SK-N-SH (cell line): Measurements from ENCODE around the gene TMEM259. TPM values are rescaled to one million over a fixed set of nuclear protein-coding genes. Genes with fewer than 3 reads are reported as not detected.
A peak's percentile ranks its signal among the peaks of the same experiment; 100 is the strongest.

Experiments used
- CTCF ChIA-PET: fragments of 300-600, 350-600 bp; formaldehyde crosslinking; extraction: SDS; loops from one replicate; lab custom pipeline; 2021; lab: Yijun Ruan, JAX
- POLR2A ChIA-PET: fragments of 350-600 bp; sonication (Branson Sonifier 250); formaldehyde crosslinking; extraction: SDS; loops from one replicate; lab custom pipeline; 2020; ENCODE audit warnings: antibody characterized with exemption, inconsistent platforms; lab: Yijun Ruan, JAX
- DNase-seq: peaks from one replicate; pipeline ENCODE4 v3.0.0; 2012
- H2AFZ ChIP-seq: fragments of 200-600 bp; sonication (generic); 2 replicates; pipeline ENCODE4 v1.8.1; 2016; ENCODE audit warnings: antibody characterized with exemption, mild to moderate bottlenecking, low read depth
- H3F3A ChIP-seq: fragments of 200-600 bp; sonication (generic); replicated peaks from 2 replicates; pipeline ENCODE3; 2016; ENCODE audit warnings: antibody characterized with exemption, mild to moderate bottlenecking; ENCODE audit not compliant: insufficient read depth
- H3K27ac ChIP-seq, 2 experiments: fragments of 200-500 bp in 1 of 2; fragments of 200-600 bp in 1 of 2; sonication (Bioruptor generic) in 1 of 2; sonication (generic), shearing (Covaris generic) in 1 of 2; 2 replicates each; pipeline versions ENCODE4 v1.5.1 to v1.6.1; 2014 to 2016; ENCODE audit warnings: low read depth in 2 of 2, inconsistent platforms in 1 of 2, low read length in 1 of 2, mild to moderate bottlenecking in 1 of 2, mixed read lengths in 1 of 2
- H3K27me3 ChIP-seq: fragments of 200-600 bp; sonication (generic), shearing (Covaris generic); 2 replicates; pipeline ENCODE4 v1.6.1; 2016; ENCODE audit warnings: mixed run types; ENCODE audit not compliant: insufficient read depth
- H3K36me3 ChIP-seq, 2 experiments: fragments of 200-500 bp in 1 of 2; fragments of 200-600 bp in 1 of 2; sonication (Bioruptor generic) in 1 of 2; sonication (generic) in 1 of 2; replicated peaks in 1 of 2; 2 replicates each; pipeline versions ENCODE3 to v1.5.1; 2014 to 2016; ENCODE audit warnings: low read length in 1 of 2, mild to moderate bottlenecking in 1 of 2; ENCODE audit not compliant: insufficient read depth in 2 of 2, control insufficient read depth in 1 of 2
- H3K4me1 ChIP-seq, 2 experiments: fragments of 200-500 bp in 1 of 2; fragments of 200-600 bp in 1 of 2; sonication (Bioruptor generic) in 1 of 2; sonication (generic), shearing (Covaris generic) in 1 of 2; 2 replicates each; pipeline versions ENCODE4 v1.5.1 to v1.6.1; 2014 to 2016; ENCODE audit warnings: low read depth in 1 of 2, low read length in 1 of 2, mixed run types in 1 of 2; ENCODE audit not compliant: insufficient read depth in 2 of 2, control insufficient read depth in 1 of 2
- H3K4me2 ChIP-seq: fragments of 200-600 bp; sonication (generic), shearing (Covaris generic); 2 replicates; pipeline ENCODE4 v1.6.1; 2017; ENCODE audit warnings: mixed run types
- H3K4me3 ChIP-seq, 2 experiments: fragments of 200-500 bp in 1 of 2; fragments of 200-600 bp in 1 of 2; sonication (Bioruptor generic) in 1 of 2; sonication (generic), shearing (Covaris generic) in 1 of 2; 2 replicates each; pipeline versions ENCODE4 v1.5.1 to v1.8.1; 2014 to 2016; ENCODE audit warnings: low read depth in 2 of 2, inconsistent platforms in 1 of 2, low read length in 1 of 2, mild to moderate bottlenecking in 1 of 2, mixed read lengths in 1 of 2, moderate library complexity in 1 of 2
- H3K79me2 ChIP-seq: fragments of 200-600 bp; sonication (generic); 2 replicates; pipeline ENCODE4 v1.8.1; 2017; ENCODE audit warnings: mild to moderate bottlenecking; ENCODE audit not compliant: insufficient read depth
- H3K9ac ChIP-seq: fragments of 200-600 bp; sonication (generic); 2 replicates; pipeline ENCODE4 v1.6.1; 2017; ENCODE audit warnings: mixed run types
- H3K9me2 ChIP-seq: fragments of 200-600 bp; sonication (generic); 2 replicates; pipeline ENCODE4 v1.6.1; 2017; ENCODE audit warnings: mixed run types
- H3K9me3 ChIP-seq: fragments of 200-600 bp; sonication (generic); 2 replicates; pipeline ENCODE4 v1.6.1; 2017; ENCODE audit warnings: mixed run types, mild to moderate bottlenecking, moderate library complexity
- H4K20me1 ChIP-seq: fragments of 200-600 bp; sonication (generic); 2 replicates; pipeline ENCODE4 v1.6.1; 2017; ENCODE audit warnings: mild to moderate bottlenecking, mixed run types; ENCODE audit not compliant: insufficient read depth
- EZH2phosphoT487 ChIP-seq: fragments of 200-600 bp; sonication (generic); IDR thresholded peaks from 2 replicates; pipeline ENCODE4 v1.6.1; 2017; ENCODE audit warnings: low read depth, mixed run types, mild to moderate bottlenecking, antibody characterized with exemption, moderate library complexity, borderline replicate concordance
- FOSL2 ChIP-seq: IDR thresholded peaks from 2 replicates; pipeline ENCODE4 v1.4.0; 2012; ENCODE audit warnings: low read depth, mild to moderate bottlenecking, moderate library complexity, borderline replicate concordance
- GABPA ChIP-seq: IDR thresholded peaks from 2 replicates; pipeline ENCODE4 v1.4.0; 2012; ENCODE audit warnings: low read depth, mild to moderate bottlenecking
- MXI1 ChIP-seq: IDR thresholded peaks from 2 replicates; pipeline ENCODE4 v1.6.1; 2012; ENCODE audit warnings: mild to moderate bottlenecking, low read depth, low read length, improper control_type of control experiment
- REST ChIP-seq: IDR thresholded peaks from 2 replicates; pipeline ENCODE4 v1.6.1; 2012; ENCODE audit warnings: mild to moderate bottlenecking, low read depth, low read length, moderate library complexity
- RFX5 ChIP-seq: IDR thresholded peaks from 2 replicates; pipeline ENCODE4 v1.6.1; 2012; ENCODE audit warnings: mild to moderate bottlenecking, improper control_type of control experiment, low read length
- RXRA ChIP-seq: IDR thresholded peaks from 2 replicates; pipeline ENCODE4 v1.4.0; 2012; ENCODE audit warnings: low read depth, mild to moderate bottlenecking, borderline replicate concordance
- SMC3 ChIP-seq: IDR thresholded peaks from 2 replicates; pipeline ENCODE4 v1.6.1; 2012; ENCODE audit warnings: low read depth, low read length, improper control_type of control experiment
- TCF12 ChIP-seq: IDR thresholded peaks from 2 replicates; pipeline ENCODE4 v1.4.0; 2012
- YY1 ChIP-seq: IDR thresholded peaks from 2 replicates; pipeline ENCODE4 v1.4.0; 2012; ENCODE audit warnings: low read depth, mild to moderate bottlenecking
- WGBS: methylation state at CpG from one replicate; pipeline ENCODE4 v1.1.6; 2017; ENCODE audit warnings: low lambda C conversion rate; 5-methylcytosine and 5-hydroxymethylcytosine counted together
- polyA plus RNA-seq, 3 experiments: library from polyadenylated mRNA; depleted of rRNA; stranded (reverse); fragments of >200 nt; gene quantifications; 2 replicates each; pipeline ENCODE4 v1.2.3, GENCODE V29; 2012
- TF ChIP-seq, protein P1 (sequence below): IDR thresholded peaks from 2 replicates; pipeline ENCODE4 v1.4.0; 2012; ENCODE audit warnings: low read depth, borderline replicate concordance
- TF ChIP-seq, protein P2 (sequence below): fragments of 200-600 bp; sonication (generic); IDR thresholded peaks from 2 replicates; pipeline ENCODE4 v1.6.1; 2017; ENCODE audit warnings: antibody characterized with exemption, mild to moderate bottlenecking, moderate library complexity

Gene TMEM259
- polyA plus RNA-seq, 1 of the 3 experiments (the other 2 are of a cell fraction), result 138 TPM

GRCh38 chr19:1000095-1000494, 20.8 kb downstream of the TMEM259 start, which contains the start of gene GRIN3B:
Gene GRIN3B, plus strand, starts transcription at chr19:1000419. Its CDS starts 19 bp downstream, at chr19:1000438.
- ChIA-PET CTCF (no interaction called here), POLR2A (no interaction called here)
- Histone ChIP-seq H3F3A (peaks cover 17% of the 10 kb centered on the region), H3K4me3 (peak within 1 kb of the TSS; percentile 32 to 55), H3K27ac (no peak within 1 kb of the TSS), H3K9me2 (no peaks in the 10 kb centered on the region), H4K20me1 (no peaks in the 10 kb centered on the region), H3K79me2 (no peaks in the 10 kb centered on the region), H3K9me3 (no peaks in the 10 kb centered on the region), H3K4me1 (peaks cover 0 to 13% of the 10 kb centered on the region in 2 experiments; a peak in 1 of 4 replicates), H2AFZ (no peak within 1 kb of the TSS), H3K36me3 (no peaks in the 10 kb centered on the region), H3K9ac (no peak within 1 kb of the TSS), H3K27me3 (peaks cover 57% of the 10 kb centered on the region), H3K4me2 (peak within 1 kb of the TSS; percentile 65)
- TF ChIP-seq, protein P1, sequence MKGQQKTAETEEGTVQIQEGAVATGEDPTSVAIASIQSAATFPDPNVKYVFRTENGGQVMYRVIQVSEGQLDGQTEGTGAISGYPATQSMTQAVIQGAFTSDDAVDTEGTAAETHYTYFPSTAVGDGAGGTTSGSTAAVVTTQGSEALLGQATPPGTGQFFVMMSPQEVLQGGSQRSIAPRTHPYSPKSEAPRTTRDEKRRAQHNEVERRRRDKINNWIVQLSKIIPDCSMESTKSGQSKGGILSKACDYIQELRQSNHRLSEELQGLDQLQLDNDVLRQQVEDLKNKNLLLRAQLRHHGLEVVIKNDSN, result no peak
- TF ChIP-seq EZH2phosphoT487 (no peak), SMC3 (0 out of 2 replicates have a peak, but pooled peaks have one; percentile 16), FOSL2 (no peak), REST (no peak), RFX5 (no peak), TCF12 (no peak), RXRA (no peak), MXI1 (no peak), YY1 (no peak), GABPA (no peak)
- TF ChIP-seq, protein P2, sequence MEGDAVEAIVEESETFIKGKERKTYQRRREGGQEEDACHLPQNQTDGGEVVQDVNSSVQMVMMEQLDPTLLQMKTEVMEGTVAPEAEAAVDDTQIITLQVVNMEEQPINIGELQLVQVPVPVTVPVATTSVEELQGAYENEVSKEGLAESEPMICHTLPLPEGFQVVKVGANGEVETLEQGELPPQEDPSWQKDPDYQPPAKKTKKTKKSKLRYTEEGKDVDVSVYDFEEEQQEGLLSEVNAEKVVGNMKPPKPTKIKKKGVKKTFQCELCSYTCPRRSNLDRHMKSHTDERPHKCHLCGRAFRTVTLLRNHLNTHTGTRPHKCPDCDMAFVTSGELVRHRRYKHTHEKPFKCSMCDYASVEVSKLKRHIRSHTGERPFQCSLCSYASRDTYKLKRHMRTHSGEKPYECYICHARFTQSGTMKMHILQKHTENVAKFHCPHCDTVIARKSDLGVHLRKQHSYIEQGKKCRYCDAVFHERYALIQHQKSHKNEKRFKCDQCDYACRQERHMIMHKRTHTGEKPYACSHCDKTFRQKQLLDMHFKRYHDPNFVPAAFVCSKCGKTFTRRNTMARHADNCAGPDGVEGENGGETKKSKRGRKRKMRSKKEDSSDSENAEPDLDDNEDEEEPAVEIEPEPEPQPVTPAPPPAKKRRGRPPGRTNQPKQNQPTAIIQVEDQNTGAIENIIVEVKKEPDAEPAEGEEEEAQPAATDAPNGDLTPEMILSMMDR, result peak; percentile 56
- peak; percentile 89 for DNase-seq
- WGBS, result 3% methylated on average over 7 of the region's 43 CpGs
